HepG2 (cell line): ENCODE measurements around the gene C9orf43.

ENCODE experiments used
- BORCS8-MEF2B ChIP-seq: sonication (generic); formaldehyde crosslinking; IDR thresholded peaks from 2 replicates; pipeline ENCODE4 v1.8.0; 2022; ENCODE audit warnings: mild to moderate bottlenecking, missing genetic modification reagents
- CREB1 ChIP-seq, 2 experiments: fragments of 450-650 bp in 1 of 2; IDR thresholded peaks; 2 replicates each; pipeline ENCODE4 v1.6.1; 2016 to 2017; ENCODE audit warnings: control low read depth in 1 of 2, mild to moderate bottlenecking in 1 of 2, missing compliant biosample characterization in 1 of 2, missing genetic modification characterization in 1 of 2
- CTCF ChIP-seq: sonication (generic); formaldehyde crosslinking; IDR thresholded peaks from 2 replicates; pipeline ENCODE4 v1.5.0; 2020; ENCODE audit warnings: mild to moderate bottlenecking, missing genetic modification reagents, moderate library complexity
- IRF2 ChIP-seq: IDR thresholded peaks from 2 replicates; pipeline ENCODE4 v1.6.1; 2018; ENCODE audit warnings: missing genetic modification reagents, missing compliant biosample characterization
- IRX3 ChIP-seq: sonication (generic); formaldehyde crosslinking; IDR thresholded peaks from 2 replicates; pipeline ENCODE4 v1.8.1; 2023; ENCODE audit warnings: mild to moderate bottlenecking, low read depth, missing genetic modification reagents, borderline replicate concordance
- MED13 ChIP-seq: sonication (generic); formaldehyde crosslinking; IDR thresholded peaks from 2 replicates; pipeline ENCODE4 v1.5.0; 2020; ENCODE audit warnings: missing genetic modification reagents
- REST ChIP-seq, 2 experiments: IDR thresholded peaks; 2 replicates each; pipeline ENCODE4 v1.6.1; 2011 to 2012; ENCODE audit warnings: low read length in 2 of 2, borderline replicate concordance in 1 of 2, low read depth in 1 of 2, mild to moderate bottlenecking in 1 of 2, moderate library complexity in 1 of 2
- SP4 ChIP-seq: sonication (generic); formaldehyde crosslinking; IDR thresholded peaks from 2 replicates; pipeline ENCODE4 v1.8.1; 2023; ENCODE audit warnings: mild to moderate bottlenecking, missing genetic modification reagents
- ZBTB2 ChIP-seq: sonication (generic); formaldehyde crosslinking; IDR thresholded peaks from 2 replicates; pipeline ENCODE4 v1.8.0; 2022; ENCODE audit warnings: low read depth, missing genetic modification reagents
- ZNF263 ChIP-seq: sonication (generic); formaldehyde crosslinking; IDR thresholded peaks from 2 replicates; pipeline ENCODE4 v1.4.0; 2020; ENCODE audit warnings: missing genetic modification reagents
- ZNF883 ChIP-seq: sonication (generic); formaldehyde crosslinking; IDR thresholded peaks from 2 replicates; pipeline ENCODE4 v1.5.1; 2020; ENCODE audit warnings: mild to moderate bottlenecking, missing genetic modification reagents; ENCODE audit errors: not compliant biosample characterization
- ZSCAN29 ChIP-seq: sonication (generic); formaldehyde crosslinking; conservative IDR thresholded peaks from 2 replicates; pipeline ENCODE4 v1.4.0; 2020; ENCODE audit warnings: mild to moderate bottlenecking, missing genetic modification reagents
- TF ChIP-seq, protein P1 (sequence below), 2 experiments: fragments of 450-650 bp in 1 of 2; sonication (generic) in 1 of 2; formaldehyde crosslinking in 1 of 2; IDR thresholded peaks; 2 replicates each; pipeline versions ENCODE4 v1.6.1 to v1.8.0; 2016 to 2022; ENCODE audit warnings: antibody characterized with exemption in 1 of 2, mild to moderate bottlenecking in 1 of 2, missing genetic modification reagents in 1 of 2

- TF ChIP-seq ZSCAN29 (no peak), ZNF263 (CRISPR knock-in tag) (no peak), MED13 (no peak), REST (IDR thresholded peaks at IDR 0.05; ENCODE audit: borderline replicate concordance in 1 of 2, low read depth in 1 of 2, low read length in 2 of 2) (no peak), CREB1 (IDR thresholded peaks at IDR 0.05) (no peak), CREB1 (CRISPR knock-in tag; IDR thresholded peaks at IDR 0.05) (no peak), BORCS8-MEF2B (no peak), ZBTB2 (CRISPR knock-in tag) (no peak), ZNF883 (no peak), SP4 (no peak), CTCF (CRISPR knock-in tag) (no peak), IRF2 (CRISPR knock-in tag) (no peak), IRX3 (CRISPR knock-in tag) (no peak)
- TF ChIP-seq, protein P1, sequence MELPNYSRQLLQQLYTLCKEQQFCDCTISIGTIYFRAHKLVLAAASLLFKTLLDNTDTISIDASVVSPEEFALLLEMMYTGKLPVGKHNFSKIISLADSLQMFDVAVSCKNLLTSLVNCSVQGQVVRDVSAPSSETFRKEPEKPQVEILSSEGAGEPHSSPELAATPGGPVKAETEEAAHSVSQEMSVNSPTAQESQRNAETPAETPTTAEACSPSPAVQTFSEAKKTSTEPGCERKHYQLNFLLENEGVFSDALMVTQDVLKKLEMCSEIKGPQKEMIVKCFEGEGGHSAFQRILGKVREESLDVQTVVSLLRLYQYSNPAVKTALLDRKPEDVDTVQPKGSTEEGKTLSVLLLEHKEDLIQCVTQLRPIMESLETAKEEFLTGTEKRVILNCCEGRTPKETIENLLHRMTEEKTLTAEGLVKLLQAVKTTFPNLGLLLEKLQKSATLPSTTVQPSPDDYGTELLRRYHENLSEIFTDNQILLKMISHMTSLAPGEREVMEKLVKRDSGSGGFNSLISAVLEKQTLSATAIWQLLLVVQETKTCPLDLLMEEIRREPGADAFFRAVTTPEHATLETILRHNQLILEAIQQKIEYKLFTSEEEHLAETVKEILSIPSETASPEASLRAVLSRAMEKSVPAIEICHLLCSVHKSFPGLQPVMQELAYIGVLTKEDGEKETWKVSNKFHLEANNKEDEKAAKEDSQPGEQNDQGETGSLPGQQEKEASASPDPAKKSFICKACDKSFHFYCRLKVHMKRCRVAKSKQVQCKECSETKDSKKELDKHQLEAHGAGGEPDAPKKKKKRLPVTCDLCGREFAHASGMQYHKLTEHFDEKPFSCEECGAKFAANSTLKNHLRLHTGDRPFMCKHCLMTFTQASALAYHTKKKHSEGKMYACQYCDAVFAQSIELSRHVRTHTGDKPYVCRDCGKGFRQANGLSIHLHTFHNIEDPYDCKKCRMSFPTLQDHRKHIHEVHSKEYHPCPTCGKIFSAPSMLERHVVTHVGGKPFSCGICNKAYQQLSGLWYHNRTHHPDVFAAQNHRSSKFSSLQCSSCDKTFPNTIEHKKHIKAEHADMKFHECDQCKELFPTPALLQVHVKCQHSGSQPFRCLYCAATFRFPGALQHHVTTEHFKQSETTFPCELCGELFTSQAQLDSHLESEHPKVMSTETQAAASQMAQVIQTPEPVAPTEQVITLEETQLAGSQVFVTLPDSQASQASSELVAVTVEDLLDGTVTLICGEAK (IDR thresholded peaks at IDR 0.05): no peak
- TF ChIP-seq, protein P1 (CRISPR knock-in tag; IDR thresholded peaks at IDR 0.05): no peak
Observed at GRCh38 chr9:113428062-113428615, 17.6 kb downstream of the C9orf43 start.
